Endothelial cell of hepatic sinusoid (primary cell): ENCODE data around the gene STK11.

Experiments
- in situ Hi-C: cut with HindIII; loops from 2 replicates; pipeline ENCODE4 v1.10.0; 2017; ENCODE audit warnings: low sequenced_read_pairs

STK11 gene

DNA sequence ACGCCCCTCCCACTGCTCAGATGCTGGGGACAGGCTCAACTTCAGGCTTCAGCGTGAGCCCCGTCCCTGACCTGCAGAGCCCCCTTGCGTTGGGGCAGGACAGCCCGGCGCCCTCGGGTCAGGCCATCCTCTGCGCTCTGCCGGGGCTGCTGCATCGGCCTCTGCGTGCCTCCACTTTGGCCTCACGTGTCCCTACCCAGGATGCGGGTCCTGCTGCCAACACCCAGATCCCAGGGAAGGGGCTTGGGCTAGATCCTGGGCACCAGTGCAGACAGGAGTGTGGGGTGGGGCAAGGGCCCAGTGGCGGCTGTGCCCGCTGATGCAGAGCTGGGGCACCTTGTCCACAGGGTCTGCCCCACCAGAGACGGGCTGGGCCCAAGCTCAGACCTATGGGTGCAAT is 19.3 kb downstream of the STK11 start:
- in situ Hi-C loops, result no loop called here

DNA sequence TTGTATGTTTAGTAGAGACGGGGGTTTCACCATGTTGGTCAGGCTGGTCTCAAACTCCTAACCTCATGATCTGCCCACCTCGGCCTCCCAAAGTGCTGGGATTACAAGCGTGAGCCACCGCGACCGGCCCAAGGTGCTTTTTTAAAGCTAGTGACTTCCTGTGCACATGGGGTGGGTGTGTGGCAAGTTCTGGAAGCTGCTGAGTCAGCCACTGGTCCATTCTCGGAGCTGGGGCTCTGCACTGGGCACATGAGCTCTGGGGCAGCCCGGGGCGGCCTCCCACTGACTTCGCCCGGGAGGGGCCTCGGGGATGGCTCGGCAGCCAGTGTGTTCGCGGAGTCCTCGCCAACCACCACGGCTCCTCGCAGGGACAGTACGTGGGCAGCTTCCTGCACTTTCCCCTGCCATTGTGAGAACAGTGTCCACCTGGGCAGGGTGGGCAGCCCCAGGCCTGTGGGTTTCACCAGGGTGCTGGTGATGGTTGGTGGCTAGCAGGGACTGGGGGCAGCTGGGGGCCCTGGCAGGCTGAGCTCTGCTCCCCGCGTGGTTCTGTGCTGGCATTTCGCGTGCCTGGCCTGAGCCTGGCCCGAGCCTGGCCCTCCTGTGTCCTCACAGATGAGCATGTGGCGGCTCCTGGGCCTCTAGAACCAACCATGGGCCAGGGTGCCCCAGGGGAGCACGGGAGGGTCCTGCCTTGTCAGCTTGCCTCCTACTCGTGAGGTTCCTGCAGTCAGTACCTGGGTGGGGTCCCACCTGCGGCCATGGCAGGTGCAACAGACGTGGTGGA is 20.1 kb downstream of the STK11 start:
- in situ Hi-C loops, result no loop called here

DNA sequence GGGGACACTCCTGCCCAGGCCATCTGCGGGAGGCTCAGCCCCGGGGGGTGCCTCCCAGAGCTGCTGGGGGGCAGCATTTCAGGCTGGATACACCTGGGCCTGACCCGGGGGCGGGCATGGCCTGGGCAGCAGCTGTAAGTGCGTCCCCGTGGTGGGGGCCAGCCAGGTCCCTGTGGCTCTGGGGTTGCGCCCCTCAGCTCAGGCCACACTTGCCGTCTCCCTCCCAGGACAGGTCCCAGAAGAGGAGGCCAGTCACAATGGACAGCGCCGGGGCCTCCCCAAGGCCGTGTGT is 20.6 kb downstream of the STK11 start:
- in situ Hi-C loops, result no loop called here

DNA sequence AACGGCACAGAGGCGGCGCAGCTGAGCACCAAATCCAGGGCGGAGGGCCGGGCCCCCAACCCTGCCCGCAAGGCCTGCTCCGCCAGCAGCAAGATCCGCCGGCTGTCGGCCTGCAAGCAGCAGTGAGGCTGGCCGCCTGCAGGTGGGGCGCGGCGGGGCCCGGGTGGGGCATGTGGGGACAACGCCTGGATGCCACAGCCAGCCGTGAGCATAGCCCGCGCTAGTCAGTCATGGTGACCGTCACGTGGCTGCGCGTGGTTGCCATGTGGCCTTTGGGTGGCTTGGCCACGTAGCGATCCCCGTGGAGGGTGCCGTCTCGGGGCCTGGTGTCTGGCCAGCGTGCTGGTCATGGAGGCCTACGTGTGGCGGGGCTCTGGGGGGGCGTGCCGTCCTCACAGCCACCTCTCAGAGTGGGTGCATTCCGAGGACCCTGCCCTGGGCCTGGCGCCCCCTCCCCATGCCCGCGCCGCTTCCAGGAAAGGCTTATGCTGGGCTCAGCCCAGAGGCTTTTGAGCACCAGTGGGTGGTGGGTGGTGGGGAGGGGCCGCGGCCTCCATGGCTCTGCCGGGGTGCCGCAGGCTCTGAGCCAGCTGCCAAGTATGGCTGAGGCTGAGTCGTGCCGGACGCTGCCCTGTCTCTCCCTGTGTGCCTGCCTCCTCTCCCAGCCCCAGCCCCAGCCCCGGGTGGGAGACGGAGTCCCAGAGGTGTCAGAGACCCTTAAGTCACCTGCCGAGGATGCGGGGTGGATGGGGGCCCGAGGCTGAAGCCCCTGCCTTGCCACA is 21.1 kb downstream of the STK11 start:
- in situ Hi-C loops, result no loop called here

DNA sequence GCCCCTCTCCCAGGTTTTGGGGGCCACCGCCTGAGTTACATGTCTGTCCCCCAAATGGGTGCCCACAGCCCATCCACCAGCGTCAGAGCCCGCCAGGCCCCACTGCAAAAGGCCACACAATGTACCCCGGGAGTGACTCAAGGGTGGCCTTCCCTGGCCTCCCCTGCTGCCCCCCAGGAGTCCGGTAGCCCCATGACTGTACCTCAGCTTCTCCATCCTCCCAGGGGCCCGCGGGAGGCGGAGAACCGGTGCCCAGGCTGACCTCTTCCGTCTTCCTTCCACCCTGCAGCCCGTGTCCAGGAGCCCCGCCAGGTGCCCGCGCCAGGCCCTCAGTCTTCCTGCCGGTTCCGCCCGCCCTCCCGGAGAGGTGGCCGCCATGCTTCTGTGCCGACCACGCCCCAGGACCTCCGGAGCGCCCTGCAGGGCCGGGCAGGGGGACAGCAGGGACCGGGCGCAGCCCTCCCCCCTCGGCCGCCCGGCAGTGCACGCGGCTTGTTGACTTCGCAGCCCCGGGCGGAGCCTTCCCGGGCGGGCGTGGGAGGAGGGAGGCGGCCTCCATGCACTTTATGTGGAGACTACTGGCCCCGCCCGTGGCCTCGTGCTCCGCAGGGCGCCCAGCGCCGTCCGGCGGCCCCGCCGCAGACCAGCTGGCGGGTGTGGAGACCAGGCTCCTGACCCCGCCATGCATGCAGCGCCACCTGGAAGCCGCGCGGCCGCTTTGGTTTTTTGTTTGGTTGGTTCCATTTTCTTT is 21.9 kb downstream of the STK11 start:
- in situ Hi-C loops, result no loop called here

DNA sequence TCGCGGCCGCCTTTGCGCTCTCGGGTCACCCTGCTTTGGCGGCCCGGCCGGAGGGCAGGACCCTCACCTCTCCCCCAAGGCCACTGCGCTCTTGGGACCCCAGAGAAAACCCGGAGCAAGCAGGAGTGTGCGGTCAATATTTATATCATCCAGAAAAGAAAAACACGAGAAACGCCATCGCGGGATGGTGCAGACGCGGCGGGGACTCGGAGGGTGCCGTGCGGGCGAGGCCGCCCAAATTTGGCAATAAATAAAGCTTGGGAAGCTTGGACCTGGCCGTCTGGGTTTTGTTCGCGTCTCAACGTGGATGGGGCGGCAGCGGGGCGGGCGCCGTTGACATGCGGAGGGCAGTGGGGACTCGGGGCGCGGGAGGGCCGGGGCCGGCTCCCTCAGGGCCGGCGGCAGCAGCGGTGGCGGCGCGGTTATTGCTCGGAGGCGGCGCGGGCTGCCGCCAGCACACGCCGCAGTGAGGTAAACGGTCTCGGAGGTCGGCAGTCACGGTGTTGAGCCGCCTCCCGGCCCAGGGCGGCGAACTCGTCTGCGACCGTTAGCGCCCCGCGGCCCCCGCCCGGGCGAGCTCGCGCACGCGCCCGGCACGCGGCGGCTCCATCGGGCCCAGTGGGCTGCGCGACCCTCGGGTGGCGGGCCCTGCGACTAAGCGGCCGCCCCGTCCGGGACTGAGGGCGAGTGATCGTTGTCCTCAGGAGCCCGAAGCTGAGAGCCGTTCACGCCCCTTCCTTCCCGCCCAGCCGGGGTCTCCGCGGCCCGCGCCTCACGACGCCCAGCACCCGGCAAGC is 22.8 kb downstream of the STK11 start:
- in situ Hi-C loops, result no loop called here

DNA sequence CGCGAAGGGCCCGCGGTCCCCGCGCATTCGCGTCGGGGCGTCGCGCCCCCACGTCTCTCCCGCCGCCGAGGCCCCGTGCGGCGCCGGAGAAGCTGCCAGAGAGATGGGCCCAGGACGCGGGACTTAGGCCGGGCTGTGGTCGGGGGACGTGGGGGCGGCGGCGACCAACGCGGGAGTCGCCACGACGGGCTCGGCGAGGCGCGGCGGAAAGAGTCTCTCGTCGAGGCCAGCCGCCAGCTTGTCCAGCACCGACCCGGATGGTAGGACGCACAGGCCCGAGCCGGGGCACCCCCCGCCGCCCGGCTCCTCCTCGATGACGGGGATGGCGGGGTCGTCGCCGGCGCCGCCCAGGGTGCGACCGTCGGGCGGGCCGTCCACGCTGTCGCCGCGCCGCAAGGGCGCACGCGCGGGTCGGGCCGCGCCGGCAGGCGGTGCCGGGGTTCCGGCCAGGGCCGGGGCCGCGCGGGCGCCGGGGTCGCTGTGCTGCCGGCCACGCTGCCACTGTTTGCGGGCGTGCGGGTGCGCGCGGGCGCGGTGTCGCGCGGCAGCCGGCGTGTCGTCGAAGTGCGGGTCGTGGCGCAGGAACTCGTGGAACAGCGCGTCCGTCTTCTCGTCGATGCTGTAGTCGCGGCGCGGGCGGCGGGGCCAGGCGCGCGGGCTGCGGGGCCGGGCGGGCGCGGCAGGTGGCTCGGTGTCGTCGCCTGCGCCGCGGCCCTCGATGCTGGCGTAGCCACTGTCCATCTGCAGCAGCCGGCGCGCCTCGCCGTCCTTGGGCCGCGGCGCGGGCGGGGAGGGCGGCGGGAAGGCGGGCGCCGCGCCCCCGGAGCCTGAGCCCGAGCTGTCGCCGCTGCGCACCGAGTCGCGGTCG is 23.7 kb downstream of the STK11 start:
- in situ Hi-C loops, result no loop called here

DNA sequence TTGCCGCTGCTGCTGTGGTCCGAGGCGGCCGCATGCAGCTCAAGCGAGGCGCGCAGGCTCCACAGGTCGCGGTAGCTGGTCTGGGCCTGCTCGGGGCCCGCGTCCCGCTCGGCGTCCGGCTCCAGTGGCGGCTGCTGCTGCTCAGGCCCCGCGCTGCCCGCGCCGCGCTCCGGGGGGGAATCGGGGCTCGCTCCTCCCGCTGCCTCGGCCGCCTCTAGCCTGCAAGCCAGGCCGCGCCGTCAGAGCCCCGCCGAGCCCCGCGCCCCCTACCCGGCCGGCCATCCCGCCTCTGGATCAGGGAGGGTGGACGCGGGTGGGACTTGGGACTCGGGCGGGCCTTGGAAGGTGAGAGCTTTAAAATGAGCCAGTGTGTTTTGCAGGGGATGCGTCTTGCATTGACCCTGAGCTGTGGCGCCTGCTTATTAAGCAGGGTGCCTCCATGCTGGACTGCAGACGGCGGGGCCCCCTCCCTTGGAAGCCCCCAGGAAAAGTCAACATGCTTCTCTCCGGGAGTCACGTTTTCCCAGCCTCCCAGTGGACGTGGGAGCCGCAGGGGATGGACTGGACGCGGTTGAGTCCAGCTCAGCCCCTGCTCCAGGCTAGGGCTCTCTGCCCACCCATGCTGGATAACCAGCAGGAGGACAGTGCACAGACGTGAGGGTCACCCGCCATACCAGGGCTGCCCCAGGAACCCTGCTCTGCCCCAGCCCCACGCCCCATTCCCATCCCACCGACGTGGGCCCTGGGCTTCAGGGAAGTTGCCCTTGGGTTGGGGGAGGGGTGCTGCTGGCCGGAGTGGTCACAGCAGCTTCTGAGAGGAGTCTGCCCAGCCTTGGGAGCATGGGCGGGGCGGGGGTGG is 24.6 kb downstream of the STK11 start:
- in situ Hi-C loops, result no loop called here

DNA sequence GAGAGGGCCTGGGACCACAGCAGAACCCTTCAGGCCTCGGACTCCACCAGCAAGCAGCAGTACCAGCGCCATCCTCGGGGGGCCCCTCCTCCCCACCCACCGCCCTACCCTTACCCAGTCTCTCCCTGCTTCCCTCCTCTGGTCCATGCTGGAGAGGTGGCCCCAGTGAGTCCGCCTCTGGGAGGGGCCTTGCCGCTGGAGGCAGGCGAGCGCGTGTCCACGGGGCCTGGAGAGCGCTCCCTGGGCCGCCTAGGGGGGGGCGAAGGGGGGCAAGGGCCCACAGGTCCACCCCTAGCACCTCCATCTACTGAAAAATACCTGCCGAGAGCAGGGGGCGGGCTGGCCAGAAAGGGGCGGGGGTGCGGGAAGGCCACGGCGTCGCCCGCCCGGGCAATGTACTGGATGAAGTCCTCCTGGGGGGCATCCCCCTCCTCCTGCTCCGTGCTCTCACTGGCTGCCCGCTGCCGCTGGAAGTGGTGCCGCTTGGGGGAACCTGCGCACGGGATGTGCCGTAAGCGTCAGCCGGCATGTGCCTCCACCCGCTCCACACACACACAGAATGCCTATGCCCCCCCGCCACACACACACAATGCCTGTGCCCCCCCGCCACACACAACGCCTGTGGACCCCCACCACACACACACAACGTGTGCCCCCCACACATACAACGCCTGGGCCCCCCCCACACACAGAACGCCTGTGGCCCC is 25.4 kb downstream of the STK11 start:
- in situ Hi-C loops, result no loop called here

DNA sequence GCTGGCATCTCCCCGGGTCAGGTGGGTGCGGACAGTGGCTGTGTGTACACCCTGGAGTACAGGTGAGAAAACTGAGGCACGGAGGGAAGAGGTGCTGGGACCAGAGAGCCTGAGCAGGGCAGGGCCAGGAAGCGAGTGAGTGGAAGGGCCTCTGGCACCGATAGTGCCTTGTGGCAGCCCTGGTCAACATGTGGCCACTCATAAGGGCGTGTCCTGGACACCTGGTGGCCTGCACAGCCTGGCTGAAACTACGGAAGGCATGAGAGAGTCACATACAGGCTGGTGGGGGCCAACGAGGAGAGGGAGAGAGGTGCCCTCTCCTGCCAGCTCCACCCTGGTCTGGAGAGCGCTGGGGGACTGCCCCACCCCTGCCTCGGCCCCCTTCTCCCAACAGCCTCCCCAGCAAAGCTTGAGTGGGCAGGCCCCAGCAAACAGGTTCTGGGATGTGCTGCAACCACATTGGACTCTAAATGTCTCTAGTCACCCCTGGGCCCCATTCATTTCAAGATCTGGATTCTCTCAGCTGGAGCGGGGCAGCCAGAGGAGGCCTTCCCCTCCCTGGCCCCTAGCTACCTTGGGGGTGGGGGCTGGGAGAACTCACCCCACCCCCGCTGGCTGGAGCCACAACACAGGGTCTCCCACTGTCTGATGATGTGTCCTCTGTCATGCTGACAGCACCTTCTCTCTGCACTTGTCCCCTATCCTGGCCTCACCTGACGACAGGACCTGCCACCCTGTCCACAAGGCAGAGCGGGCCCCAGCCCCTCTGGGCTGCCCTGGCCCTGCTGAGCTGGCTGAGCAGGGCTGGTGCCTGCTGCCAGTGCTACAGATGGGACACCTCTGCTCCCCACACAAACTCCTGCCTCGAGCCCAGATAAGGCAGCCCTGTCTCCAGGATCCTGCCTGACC is 26.4 kb downstream of the STK11 start:
- in situ Hi-C loops, result no loop called here

DNA sequence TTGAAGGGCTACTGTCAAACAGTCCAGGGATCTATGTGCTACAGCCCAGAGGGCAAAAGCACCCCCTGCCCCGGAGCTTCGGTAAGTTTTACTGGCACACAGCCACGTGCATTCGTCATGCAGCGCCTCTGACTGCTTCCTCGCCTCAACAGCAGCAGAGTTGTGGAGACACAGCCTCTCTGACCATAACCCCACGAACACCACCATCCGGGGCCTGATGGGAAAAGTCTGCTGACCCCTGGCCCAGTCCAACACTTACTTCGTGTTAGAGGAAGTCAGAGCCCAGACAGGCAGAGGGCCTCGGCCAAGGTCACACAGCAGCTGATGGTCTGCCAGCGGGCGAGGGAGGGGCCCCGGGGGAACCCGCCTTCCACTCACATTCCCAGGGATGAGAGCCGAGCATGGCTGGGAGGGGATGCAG is 27.1 kb downstream of the STK11 start:
- in situ Hi-C loops, result no loop called here

DNA sequence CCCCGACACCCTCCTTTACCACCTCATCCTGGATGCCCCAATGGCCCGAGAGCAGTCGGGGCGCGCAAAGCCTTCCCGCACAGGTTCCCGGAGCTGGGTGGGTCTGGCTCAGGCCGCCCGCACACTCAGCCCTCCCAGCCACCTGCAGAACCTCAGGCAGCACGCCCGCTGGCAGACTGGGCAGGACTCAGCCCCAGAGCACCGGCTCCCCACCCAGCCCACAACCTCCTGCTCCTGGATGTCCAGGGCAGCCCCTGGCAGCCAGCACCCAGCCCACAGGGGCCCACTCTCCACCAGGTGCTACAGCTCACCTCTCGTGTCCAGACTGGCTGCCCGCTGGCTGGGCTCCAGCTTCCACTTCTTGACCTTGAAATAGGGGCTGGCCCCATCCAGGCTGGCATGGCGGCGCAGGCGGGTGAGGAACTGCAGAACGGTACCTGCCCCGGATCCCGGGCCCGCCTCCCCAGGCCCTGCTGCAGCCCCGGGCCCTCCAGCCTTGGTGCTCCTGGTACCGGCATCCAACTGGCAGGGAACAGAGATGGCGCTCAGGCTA is 27.6 kb downstream of the STK11 start:
- in situ Hi-C loops, result no loop called here

DNA sequence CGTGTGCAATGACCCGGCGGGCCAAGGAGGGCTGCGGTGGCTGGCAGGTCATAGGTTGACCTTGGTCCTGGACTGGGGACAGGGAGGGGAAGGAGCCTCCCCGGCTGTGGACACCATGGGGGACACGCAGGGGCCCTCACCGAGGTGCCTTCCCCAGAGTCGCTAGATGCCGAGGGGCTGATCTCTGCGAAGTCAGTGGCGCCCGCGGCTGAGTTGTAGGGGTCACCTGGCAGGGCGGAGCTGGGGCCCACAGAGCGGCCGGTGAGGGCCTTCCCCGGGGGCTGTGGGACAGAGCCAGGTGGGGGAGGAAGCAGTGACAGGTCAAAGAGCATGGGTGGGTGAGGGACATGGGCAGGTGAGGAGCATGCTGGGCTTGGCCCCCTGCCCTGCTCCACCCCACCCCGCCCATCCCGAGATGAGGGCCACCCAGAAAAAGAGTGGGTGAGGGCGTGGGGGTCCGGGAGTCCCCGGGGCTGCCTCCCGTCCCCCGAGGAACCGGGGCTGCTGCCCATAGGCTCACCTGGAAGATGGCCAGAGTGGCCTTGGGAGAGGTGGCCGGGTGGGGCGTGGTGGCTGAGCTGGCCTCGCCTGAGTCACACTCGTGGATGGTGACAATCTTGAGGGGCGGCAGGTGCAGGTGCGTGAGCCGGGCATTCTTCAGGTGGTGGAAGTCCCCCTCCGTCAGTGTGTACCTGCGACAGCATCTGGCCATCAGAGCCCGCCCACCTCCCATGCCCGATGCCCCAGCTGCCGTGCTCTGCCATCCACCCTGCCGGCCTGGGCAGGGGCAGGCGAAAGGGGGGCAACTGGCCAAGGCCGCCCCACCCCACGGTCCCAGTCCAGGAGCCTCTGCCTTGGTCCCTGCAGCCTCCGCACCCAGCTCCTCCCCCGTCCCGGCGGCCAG is 28.7 kb downstream of the STK11 start:
- in situ Hi-C loops, result no loop called here

DNA sequence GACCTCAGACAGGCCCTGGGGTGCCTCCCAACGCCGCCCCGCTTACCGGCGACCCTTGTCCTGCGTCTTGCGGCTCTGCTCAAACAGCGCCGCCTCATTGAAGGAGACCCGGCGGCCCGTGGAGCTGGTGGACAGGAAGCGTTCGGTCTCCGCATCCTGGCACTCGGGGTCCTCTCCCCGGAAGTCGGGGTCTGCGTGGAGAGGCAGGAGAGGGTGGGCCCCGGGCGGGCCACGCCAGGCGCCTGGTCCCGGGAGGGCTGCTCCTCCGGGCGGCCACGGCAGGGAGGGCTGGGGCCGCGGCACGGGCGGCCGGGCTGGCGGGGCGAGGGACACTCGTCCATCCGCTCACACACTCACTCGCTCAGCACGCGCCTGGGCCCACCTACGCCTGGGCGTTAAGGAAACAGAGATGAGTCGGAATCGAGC is 29.4 kb downstream of the STK11 start:
- in situ Hi-C loops, result no loop called here

DNA sequence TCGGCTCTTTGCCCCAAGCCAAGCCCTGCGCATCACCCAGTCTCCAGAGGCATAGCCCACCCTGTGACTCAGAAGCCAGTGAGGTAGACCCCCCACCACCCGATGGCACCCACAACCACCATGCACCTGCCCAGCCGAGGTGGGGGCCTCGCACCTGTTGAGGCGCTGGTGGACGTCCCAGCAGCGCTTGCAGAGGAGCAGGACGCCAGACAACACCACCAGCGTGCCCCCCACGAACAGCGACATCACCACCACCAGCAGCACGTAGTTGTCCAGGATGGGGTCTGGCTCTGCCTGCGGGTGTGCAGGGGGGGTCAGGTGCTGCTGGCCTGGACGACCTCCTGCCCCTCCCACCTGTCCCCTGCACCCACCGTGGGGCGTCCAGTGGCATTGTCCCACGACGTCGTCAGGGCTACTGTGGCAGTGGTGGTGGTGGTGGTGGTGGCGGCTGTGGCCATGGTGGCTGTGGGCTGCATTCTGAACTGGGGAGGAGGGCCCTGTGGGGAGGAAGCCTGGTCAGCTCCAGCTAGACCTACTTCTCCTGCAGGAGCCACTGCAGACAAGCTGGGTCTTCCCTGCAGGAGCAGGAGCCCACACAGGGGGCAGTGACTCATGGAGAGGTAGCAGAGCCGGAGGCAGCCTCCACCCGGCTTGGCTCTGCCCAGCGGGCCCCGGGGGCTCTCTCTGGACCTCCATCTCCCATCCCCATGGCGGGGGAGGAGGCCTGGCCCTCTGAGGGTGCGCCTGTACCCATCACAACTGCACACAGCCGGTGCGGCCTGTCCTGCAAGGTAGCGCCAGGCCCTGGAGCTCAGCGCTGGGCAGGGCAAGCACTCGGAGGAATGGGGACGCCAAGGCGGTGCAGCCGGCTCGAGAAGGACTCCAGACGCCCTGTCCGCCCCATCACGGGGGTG is 30.3 kb downstream of the STK11 start:
- in situ Hi-C loops, result no loop called here
